Liver (tissue), 3 donors: ENCODE data around the gene SPTLC3.

Experiments used
- JUND ChIP-seq, 2 donors: IDR thresholded peaks; 2 replicates each; pipeline ENCODE4 v1.6.1; 2016; ENCODE audit warnings: antibody characterized with exemption in 2 of 2
- RAD21 ChIP-seq, 2 donors: IDR thresholded peaks; 2 replicates each; pipeline ENCODE4 v1.6.1; 2016; ENCODE audit warnings: antibody characterized with exemption in 2 of 2, mild to moderate bottlenecking in 2 of 2
- SP1 ChIP-seq: IDR thresholded peaks from 2 replicates; pipeline ENCODE4 v1.6.1; 2018; ENCODE audit warnings: antibody characterized with exemption, mild to moderate bottlenecking
- TAF1 ChIP-seq: conservative IDR thresholded peaks from 2 replicates; pipeline ENCODE4 v1.6.1; 2016; ENCODE audit warnings: antibody characterized with exemption, mild to moderate bottlenecking
- TF ChIP-seq, protein P1 (sequence below): fragments of 150-350 bp; IDR thresholded peaks from 2 replicates; pipeline ENCODE4 v1.5.1; 2017; ENCODE audit warnings: improper control_type of control experiment, low read depth, low read length; ENCODE audit not compliant: missing input control
- TF ChIP-seq, protein P2 (sequence below): IDR thresholded peaks from 2 replicates; pipeline ENCODE4 v1.6.1; 2016; ENCODE audit warnings: antibody characterized with exemption, mild to moderate bottlenecking
- donor health status: healthy.
- donor health status: healthy.

DNA sequence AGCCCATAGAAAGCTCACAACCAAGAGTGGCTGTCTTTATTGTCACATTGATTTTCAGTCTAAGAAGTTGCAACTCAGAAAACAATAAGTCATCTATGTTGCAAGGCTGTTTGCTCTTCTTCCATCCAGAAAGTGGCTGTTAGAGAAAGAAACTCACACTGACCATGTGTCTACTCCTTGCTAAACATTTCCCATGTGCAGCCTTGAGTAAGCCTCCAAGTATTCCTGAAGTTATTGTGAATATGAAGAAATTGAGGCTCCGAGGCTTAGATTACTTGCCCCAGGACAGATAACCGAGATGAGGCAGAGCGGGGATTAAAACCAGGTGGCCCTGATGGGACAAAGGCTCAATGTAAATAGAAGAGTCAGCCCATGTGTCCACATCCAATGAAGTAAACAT, 105.0 kb downstream of the SPTLC3 start:
- no peak for TF ChIP-seq TAF1
- TF ChIP-seq, protein P1, sequence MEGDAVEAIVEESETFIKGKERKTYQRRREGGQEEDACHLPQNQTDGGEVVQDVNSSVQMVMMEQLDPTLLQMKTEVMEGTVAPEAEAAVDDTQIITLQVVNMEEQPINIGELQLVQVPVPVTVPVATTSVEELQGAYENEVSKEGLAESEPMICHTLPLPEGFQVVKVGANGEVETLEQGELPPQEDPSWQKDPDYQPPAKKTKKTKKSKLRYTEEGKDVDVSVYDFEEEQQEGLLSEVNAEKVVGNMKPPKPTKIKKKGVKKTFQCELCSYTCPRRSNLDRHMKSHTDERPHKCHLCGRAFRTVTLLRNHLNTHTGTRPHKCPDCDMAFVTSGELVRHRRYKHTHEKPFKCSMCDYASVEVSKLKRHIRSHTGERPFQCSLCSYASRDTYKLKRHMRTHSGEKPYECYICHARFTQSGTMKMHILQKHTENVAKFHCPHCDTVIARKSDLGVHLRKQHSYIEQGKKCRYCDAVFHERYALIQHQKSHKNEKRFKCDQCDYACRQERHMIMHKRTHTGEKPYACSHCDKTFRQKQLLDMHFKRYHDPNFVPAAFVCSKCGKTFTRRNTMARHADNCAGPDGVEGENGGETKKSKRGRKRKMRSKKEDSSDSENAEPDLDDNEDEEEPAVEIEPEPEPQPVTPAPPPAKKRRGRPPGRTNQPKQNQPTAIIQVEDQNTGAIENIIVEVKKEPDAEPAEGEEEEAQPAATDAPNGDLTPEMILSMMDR: no peak
- TF ChIP-seq, protein P2, sequence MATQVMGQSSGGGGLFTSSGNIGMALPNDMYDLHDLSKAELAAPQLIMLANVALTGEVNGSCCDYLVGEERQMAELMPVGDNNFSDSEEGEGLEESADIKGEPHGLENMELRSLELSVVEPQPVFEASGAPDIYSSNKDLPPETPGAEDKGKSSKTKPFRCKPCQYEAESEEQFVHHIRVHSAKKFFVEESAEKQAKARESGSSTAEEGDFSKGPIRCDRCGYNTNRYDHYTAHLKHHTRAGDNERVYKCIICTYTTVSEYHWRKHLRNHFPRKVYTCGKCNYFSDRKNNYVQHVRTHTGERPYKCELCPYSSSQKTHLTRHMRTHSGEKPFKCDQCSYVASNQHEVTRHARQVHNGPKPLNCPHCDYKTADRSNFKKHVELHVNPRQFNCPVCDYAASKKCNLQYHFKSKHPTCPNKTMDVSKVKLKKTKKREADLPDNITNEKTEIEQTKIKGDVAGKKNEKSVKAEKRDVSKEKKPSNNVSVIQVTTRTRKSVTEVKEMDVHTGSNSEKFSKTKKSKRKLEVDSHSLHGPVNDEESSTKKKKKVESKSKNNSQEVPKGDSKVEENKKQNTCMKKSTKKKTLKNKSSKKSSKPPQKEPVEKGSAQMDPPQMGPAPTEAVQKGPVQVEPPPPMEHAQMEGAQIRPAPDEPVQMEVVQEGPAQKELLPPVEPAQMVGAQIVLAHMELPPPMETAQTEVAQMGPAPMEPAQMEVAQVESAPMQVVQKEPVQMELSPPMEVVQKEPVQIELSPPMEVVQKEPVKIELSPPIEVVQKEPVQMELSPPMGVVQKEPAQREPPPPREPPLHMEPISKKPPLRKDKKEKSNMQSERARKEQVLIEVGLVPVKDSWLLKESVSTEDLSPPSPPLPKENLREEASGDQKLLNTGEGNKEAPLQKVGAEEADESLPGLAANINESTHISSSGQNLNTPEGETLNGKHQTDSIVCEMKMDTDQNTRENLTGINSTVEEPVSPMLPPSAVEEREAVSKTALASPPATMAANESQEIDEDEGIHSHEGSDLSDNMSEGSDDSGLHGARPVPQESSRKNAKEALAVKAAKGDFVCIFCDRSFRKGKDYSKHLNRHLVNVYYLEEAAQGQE: no peak
- no peak for TF ChIP-seq SP1
- TF ChIP-seq JUND (IDR thresholded peaks at IDR 0.05): no peak
- TF ChIP-seq RAD21 (IDR thresholded peaks at IDR 0.05): no peak
